ENCODE data around the gene PLEK.

GRCh38 chr2:68340226-68341061, 24.6 kb upstream of the PLEK start:
- no peak for TF ChIP-seq CTCF (IDR thresholded peaks at IDR 0.05)
- TF ChIP-seq POLR2A (IDR thresholded peaks at IDR 0.05) = no peak
